Neural cell (in vitro differentiated cells): Measurements from ENCODE around the gene DCUN1D2.

Experiments
- CTCF ChIP-seq: fragments of 450-650 bp; IDR thresholded peaks from 2 replicates; pipeline ENCODE4 v1.5.1; 2014; ENCODE audit warnings: antibody characterized with exemption, mild to moderate bottlenecking, moderate library complexity; ENCODE audit not compliant: poor library complexity, severe bottlenecking
- EZH2 ChIP-seq: fragments of 200-600, 300-800 bp; shearing (Covaris generic), sonication (generic); IDR thresholded peaks from 2 replicates; pipeline ENCODE4 v1.6.1; 2014; ENCODE audit warnings: antibody characterized with exemption, low read length, borderline replicate concordance, mild to moderate bottlenecking; ENCODE audit not compliant: insufficient read depth, poor library complexity, severe bottlenecking
- POLR2AphosphoS5 ChIP-seq: IDR thresholded peaks from 2 replicates; pipeline ENCODE4 v1.6.1; 2012
- REST ChIP-seq: IDR thresholded peaks from 2 replicates; pipeline ENCODE4 v1.6.1; 2012; ENCODE audit warnings: borderline replicate concordance
- SMC3 ChIP-seq: fragments of 450-650 bp; conservative IDR thresholded peaks from 2 replicates; pipeline ENCODE4 v1.6.1; 2014; ENCODE audit warnings: antibody characterized with exemption, mild to moderate bottlenecking, moderate library complexity; ENCODE audit not compliant: poor library complexity

- TF ChIP-seq CTCF (no peak), EZH2 (no peak), POLR2AphosphoS5 (no peak), SMC3 (no peak), REST (no peak)
Observed at GRCh38 chr13:113437408-113438010, 53.0 kb downstream of the DCUN1D2 start.
